HepG2 (cell line): Measurements from ENCODE around the gene COPZ1. TPM values are rescaled to one million over a fixed set of nuclear protein-coding genes. Genes with fewer than 3 reads are reported as not detected.

ENCODE experiments used
- ATAC-seq: fragments of 200-7000 bp; cut with Tn5 transposase; 3 replicates; pipeline ENCODE4 v1.9.1; 2020; ENCODE audit warnings: mild to moderate bottlenecking, moderate library complexity
- BruUV-seq: library from RNA; stranded (reverse); fragments of 400-500 nt; replicated peaks from 2 replicates; lab custom pipeline; 2021; lab: Mats Ljungman, UMichigan
- CTCF ChIA-PET: fragments of 300-600 bp; formaldehyde crosslinking; extraction: SDS; loops from one replicate; lab custom pipeline; 2021; ENCODE audit warnings: low total read pairs, inconsistent platforms, low intra/inter-chr PET ratio; lab: Yijun Ruan, JAX
- POLR2A ChIA-PET: fragments of 350-600 bp; sonication (Branson Sonifier 250); formaldehyde crosslinking; loops from one replicate; lab custom pipeline; 2020; ENCODE audit warnings: antibody characterized with exemption, inconsistent platforms; lab: Yijun Ruan, JAX
- DNase-seq: peaks from one replicate; pipeline ENCODE4 v3.0.0-alpha.2; 2015; ENCODE audit warnings: low spot score
- FAIRE-seq: peaks from 3 replicates; lab custom pipeline; 2011; peaks lifted over from hg19 to GRCh38; lab: Jason Lieb, UNC
- H2AFZ ChIP-seq: one replicate; pipeline ENCODE4 v1.6.1; 2011; ENCODE audit warnings: low read length, inconsistent platforms
- H3K27ac ChIP-seq: fragments of 300-600 bp; 3 replicates; pipeline ENCODE4 v1.8.0; 2011; ENCODE audit warnings: mixed run types, mild to moderate bottlenecking, mixed read lengths, low read length, inconsistent platforms; ENCODE audit not compliant: insufficient read depth; ENCODE audit errors: extremely low read length
- H3K27me3 ChIP-seq, 2 experiments: fragments of 200-600 bp in 1 of 2; 2 replicates in 1 of 2; 3 replicates in 1 of 2; pipeline versions ENCODE4 v1.6.0 to v1.8.0; 2011; ENCODE audit warnings: low read length in 2 of 2, mild to moderate bottlenecking in 2 of 2, moderate library complexity in 2 of 2, inconsistent platforms in 1 of 2; ENCODE audit not compliant: insufficient read depth in 2 of 2, control insufficient read depth in 1 of 2
- H3K36me3 ChIP-seq, 2 experiments: fragments of 200-600 bp in 1 of 2; replicated peaks in 1 of 2; 2 replicates in 1 of 2; 3 replicates in 1 of 2; pipeline versions ENCODE4 v1.5.1 to v1.8.0; 2011; ENCODE audit warnings: low read length in 2 of 2, inconsistent platforms in 1 of 2; ENCODE audit not compliant: insufficient read depth in 2 of 2, control insufficient read depth in 1 of 2
- H3K4me1 ChIP-seq: 2 replicates; pipeline ENCODE4 v1.5.1; 2012; ENCODE audit warnings: low read length, inconsistent platforms; ENCODE audit not compliant: insufficient read depth
- H3K4me2 ChIP-seq: 2 replicates; pipeline ENCODE4 v1.6.0; 2011; ENCODE audit warnings: low read depth, low read length, inconsistent platforms
- H3K4me3 ChIP-seq, 3 experiments: fragments of 200-600 bp in 1 of 3; sonication (generic), shearing (Covaris generic) in 1 of 3; replicated peaks in 1 of 3; 2 replicates each; pipeline ENCODE4 v1.5.1; 2011 to 2016; ENCODE audit warnings: low read length in 3 of 3, inconsistent platforms in 2 of 3, low read depth in 2 of 3, mild to moderate bottlenecking in 2 of 3, control low read depth in 1 of 3, mixed read lengths in 1 of 3; ENCODE audit not compliant: insufficient read depth in 1 of 3
- H3K79me2 ChIP-seq: one replicate; pipeline ENCODE4 v1.6.1; 2011; ENCODE audit warnings: low read length, inconsistent platforms; ENCODE audit not compliant: insufficient read depth
- H3K9ac ChIP-seq: 2 replicates; pipeline ENCODE4 v1.6.0; 2011; ENCODE audit warnings: mild to moderate bottlenecking, low read depth, low read length, inconsistent platforms; ENCODE audit not compliant: insufficient read depth
- H3K9me3 ChIP-seq: 2 replicates; pipeline ENCODE4 v1.5.1; 2012; ENCODE audit warnings: mild to moderate bottlenecking, low read length
- H4K20me1 ChIP-seq: 2 replicates; pipeline ENCODE4 v1.6.0; 2011; ENCODE audit warnings: inconsistent platforms, mild to moderate bottlenecking, low read length, moderate library complexity; ENCODE audit not compliant: insufficient read depth
- BCLAF1 ChIP-seq: fragments of 450-650 bp; IDR thresholded peaks from 2 replicates; pipeline ENCODE4 v1.6.1; 2017; ENCODE audit warnings: mild to moderate bottlenecking
- CENPBD1 ChIP-seq: sonication (generic); formaldehyde crosslinking; IDR thresholded peaks from 2 replicates; pipeline ENCODE4 v1.8.0; 2022; ENCODE audit warnings: missing genetic modification reagents, low read depth, mild to moderate bottlenecking, borderline replicate concordance
- FOXP1 ChIP-seq, 2 experiments: fragments of 450-650 bp in 1 of 2; IDR thresholded peaks; 2 replicates each; pipeline ENCODE4 v1.6.1; 2017 to 2018; ENCODE audit warnings: antibody characterized with exemption in 1 of 2
- HOXA7 ChIP-seq: sonication (generic); formaldehyde crosslinking; IDR thresholded peaks from 2 replicates; pipeline ENCODE4 v1.8.1; 2022; ENCODE audit warnings: mild to moderate bottlenecking, missing genetic modification reagents, moderate library complexity
- NFE2L2 ChIP-seq: fragments of 150-350 bp; IDR thresholded peaks from 2 replicates; pipeline ENCODE4 v1.6.1; 2014; ENCODE audit warnings: low read length
- TEAD3 ChIP-seq: optimal IDR thresholded peaks from 2 replicates; pipeline ENCODE3; 2016; ENCODE audit warnings: borderline replicate concordance
- ZNF121 ChIP-seq: sonication (generic); formaldehyde crosslinking; IDR thresholded peaks from 2 replicates; pipeline ENCODE4 v1.5.0; 2020; ENCODE audit warnings: mild to moderate bottlenecking, missing genetic modification reagents
- ZNF280B ChIP-seq: sonication (generic); formaldehyde crosslinking; IDR thresholded peaks from 2 replicates; pipeline ENCODE4 v1.5.0; 2020; ENCODE audit warnings: missing genetic modification reagents, mild to moderate bottlenecking, borderline replicate concordance
- ZNF503 ChIP-seq: sonication (generic); formaldehyde crosslinking; IDR thresholded peaks from 2 replicates; pipeline ENCODE4 v1.4.0; 2020; ENCODE audit warnings: missing genetic modification reagents
- ZNF556 ChIP-seq: sonication (generic); formaldehyde crosslinking; IDR thresholded peaks from 2 replicates; pipeline ENCODE4 v1.4.0; 2020; ENCODE audit warnings: mild to moderate bottlenecking, missing genetic modification reagents, borderline replicate concordance
- ZNF567 ChIP-seq: sonication (generic); formaldehyde crosslinking; IDR thresholded peaks from 2 replicates; pipeline ENCODE4 v1.8.1; 2023; ENCODE audit warnings: mild to moderate bottlenecking, missing genetic modification reagents, borderline replicate concordance
- ZNF572 ChIP-seq: sonication (generic); formaldehyde crosslinking; IDR thresholded peaks from 2 replicates; pipeline ENCODE4 v1.5.1; 2020; ENCODE audit warnings: mild to moderate bottlenecking, missing genetic modification reagents
- ZNF576 ChIP-seq: sonication (generic); formaldehyde crosslinking; IDR thresholded peaks from 2 replicates; pipeline ENCODE4 v1.4.0; 2020; ENCODE audit warnings: mild to moderate bottlenecking, missing genetic modification reagents
- ZNF713 ChIP-seq: sonication (generic); formaldehyde crosslinking; IDR thresholded peaks from 2 replicates; pipeline ENCODE4 v1.4.0; 2020; ENCODE audit warnings: mild to moderate bottlenecking, missing genetic modification reagents
- ZNF768 ChIP-seq: sonication (generic); formaldehyde crosslinking; IDR thresholded peaks from 2 replicates; pipeline ENCODE4 v1.4.0; 2020; ENCODE audit warnings: missing genetic modification reagents
- ZNF782 ChIP-seq: sonication (generic); formaldehyde crosslinking; IDR thresholded peaks from 2 replicates; pipeline ENCODE4 v1.4.0; 2020; ENCODE audit warnings: missing genetic modification reagents, mild to moderate bottlenecking, borderline replicate concordance
- ZNF816 ChIP-seq: sonication (generic); formaldehyde crosslinking; IDR thresholded peaks from 2 replicates; pipeline ENCODE4 v1.8.0; 2022; ENCODE audit warnings: missing genetic modification reagents, mild to moderate bottlenecking, borderline replicate concordance
- WGBS: methylation state at CpG from one replicate; pipeline ENCODE4 v1.1.6; 2017; ENCODE audit warnings: low lambda C conversion rate; 5-methylcytosine and 5-hydroxymethylcytosine counted together
- in situ Hi-C: cut with HindIII; loops from 2 replicates; pipeline ENCODE4 v1.10.0; 2017; ENCODE audit warnings: low pct_unique_long_range_greater_than_20kb; ENCODE audit not compliant: extremely low pct_ligation_motif_present
- intact Hi-C: fragments of 100-400 bp; cut with micrococcal nuclease; formaldehyde crosslinking; loops from one replicate; pipeline ENCODE4 v1.10.0; 2022; ENCODE audit not compliant: unreplicated experiment
- polyA plus RNA-seq, 8 experiments: library from polyadenylated mRNA; depleted of rRNA in 3 of 8; stranded (reverse) in 7 of 8; unstranded in 1 of 8; fragments of >200 nt; fragmentation: Illumina TruSeq in 4 of 8; extraction: Trizol in 4 of 8; gene quantifications; 2 replicates each; pipeline versions ENCODE4 v1.2.1 to v1.2.3, GENCODE V29; 2011 to 2016; ENCODE audit warnings: low read depth in 4 of 8, missing spikeins in 1 of 8, mixed read lengths in 1 of 8; ENCODE audit not compliant: insufficient read depth in 1 of 8
- total RNA-seq, 5 experiments: library from RNA; depleted of rRNA; stranded (reverse); fragments of >200 nt; fragmentation: Illumina TruSeq; extraction: Trizol; gene quantifications; 2 replicates each; pipeline ENCODE4 v1.2.3, GENCODE V29; 2016; ENCODE audit warnings: low read depth in 1 of 5

The COPZ1 gene
- total and polyA plus RNA-seq, 2 of the 13 experiments (the other 11 are each of a cell fraction or from before 2014, with no cell fraction given), result 125 to 184 TPM

- ATAC-seq, result no peak
- ChIA-PET CTCF (no interaction called here), POLR2A (no interaction called here)
- peaks cover 34% of the 10 kb centered on the region for H3K79me2 ChIP-seq
- no peak overlapping the region for H2AFZ ChIP-seq
- H4K20me1 ChIP-seq, result no peaks in the 10 kb centered on the region
- H3K9ac ChIP-seq, result no peak overlapping the region
- TF ChIP-seq ZNF280B (CRISPR knock-in tag) (no peak), ZNF816 (CRISPR knock-in tag) (no peak), ZNF768 (no peak), ZNF567 (CRISPR knock-in tag) (no peak), TEAD3 (no peak), NFE2L2 (no peak), ZNF576 (CRISPR knock-in tag) (no peak), ZNF572 (no peak), ZNF556 (CRISPR knock-in tag) (no peak), FOXP1 (IDR thresholded peaks at IDR 0.05) (no peak), FOXP1 (CRISPR knock-in tag; IDR thresholded peaks at IDR 0.05) (no peak), BCLAF1 (no peak), CENPBD1 (CRISPR knock-in tag) (no peak), ZNF782 (CRISPR knock-in tag) (no peak), ZNF713 (CRISPR knock-in tag) (no peak), HOXA7 (CRISPR knock-in tag) (no peak), ZNF121 (CRISPR knock-in tag) (no peak), ZNF503 (CRISPR knock-in tag) (no peak)
- TF ChIP-seq, all 625 proteins: peak for 0
- H3K4me2 ChIP-seq, result no peak overlapping the region
- FAIRE-seq, result no peak
- intact Hi-C loops (no loop called here), in situ Hi-C loops (no loop called here)
- H3K36me3 ChIP-seq, result peaks cover 0 to 1% of the 10 kb centered on the region in 2 experiments; a peak in 2 of 5 replicates
- no TSS peak for BruUV-seq
- 100% methylated on average over 3 of the region's 3 CpGs for WGBS
- no peak for DNase-seq
- peak overlapping the region; percentile 22 for H3K27ac ChIP-seq
- H3K4me3 ChIP-seq, result no peak overlapping the region
- H3K27me3 ChIP-seq, result no peaks in the 10 kb centered on the region; a peak in 1 of 5 replicates
- no peaks in the 10 kb centered on the region for H3K9me3 ChIP-seq
- peaks cover 71% of the 10 kb centered on the region for H3K4me1 ChIP-seq
These were observed 5.5 kb downstream of the COPZ1 start for GRCh38 chr12:54330442-54330841.
